ENCODE measurements around the gene MRFAP1L1.

GRCh38 chr4:6716018-6716911, 6.6 kb upstream of the MRFAP1L1 start, which contains the start of gene BLOC1S4:
- TF ChIP-seq CTCF (IDR thresholded peaks at IDR 0.05; ENCODE audit: insufficient read depth, low read depth, low read length): no peak
- no peak for TF ChIP-seq EZH2 (IDR thresholded peaks at IDR 0.05; ENCODE audit: insufficient read depth, low read length)

Data from astrocyte (in vitro differentiated cells and primary cell).